GM23248 (cell line): ENCODE data around the gene MECP2.
"Not testable (repeated sequence)": the region's sequence is repeated elsewhere in the genome, so short reads cannot be mapped to it uniquely, and the experiment has no call there.

Experiments
- EZH2 ChIP-seq: fragments of 200-600 bp; sonication (generic); IDR thresholded peaks from 2 replicates; pipeline ENCODE4 v1.6.1; 2018; ENCODE audit warnings: antibody characterized with exemption, mild to moderate bottlenecking; ENCODE audit not compliant: insufficient read depth, poor library complexity, severe bottlenecking
- EZH2phosphoT487 ChIP-seq: fragments of 200-600 bp; sonication (generic); IDR thresholded peaks from 2 replicates; pipeline ENCODE4 v1.6.1; 2018; ENCODE audit warnings: antibody characterized with exemption, moderate library complexity, mild to moderate bottlenecking, low read depth; ENCODE audit not compliant: insufficient read depth

GRCh38 chrX:153980394-153980793, 117.1 kb downstream of the MECP2 start:
- TF ChIP-seq EZH2, EZH2phosphoT487: not testable (repeated sequence)
